ENCODE measurements around the gene ZNF853.
"Not testable (repeated sequence)": the region's sequence is repeated elsewhere in the genome, so short reads cannot be mapped to it uniquely, and the experiment has no call there.

The ZNF853 gene

GRCh38 chr7:6577369-6578113, 37.9 kb upstream of the ZNF853 start, which contains the start of gene ZDHHC4:
TSS of gene ZDHHC4 (plus strand) at chr7:6577454. CDS start at chr7:6580562, 3,108 bp downstream.
- TF ChIP-seq CTCF (conservative IDR thresholded peaks at IDR 0.05), result no peak
- H3K27ac ChIP-seq, result peak within 1 kb of the TSS; percentile 74

DNA sequence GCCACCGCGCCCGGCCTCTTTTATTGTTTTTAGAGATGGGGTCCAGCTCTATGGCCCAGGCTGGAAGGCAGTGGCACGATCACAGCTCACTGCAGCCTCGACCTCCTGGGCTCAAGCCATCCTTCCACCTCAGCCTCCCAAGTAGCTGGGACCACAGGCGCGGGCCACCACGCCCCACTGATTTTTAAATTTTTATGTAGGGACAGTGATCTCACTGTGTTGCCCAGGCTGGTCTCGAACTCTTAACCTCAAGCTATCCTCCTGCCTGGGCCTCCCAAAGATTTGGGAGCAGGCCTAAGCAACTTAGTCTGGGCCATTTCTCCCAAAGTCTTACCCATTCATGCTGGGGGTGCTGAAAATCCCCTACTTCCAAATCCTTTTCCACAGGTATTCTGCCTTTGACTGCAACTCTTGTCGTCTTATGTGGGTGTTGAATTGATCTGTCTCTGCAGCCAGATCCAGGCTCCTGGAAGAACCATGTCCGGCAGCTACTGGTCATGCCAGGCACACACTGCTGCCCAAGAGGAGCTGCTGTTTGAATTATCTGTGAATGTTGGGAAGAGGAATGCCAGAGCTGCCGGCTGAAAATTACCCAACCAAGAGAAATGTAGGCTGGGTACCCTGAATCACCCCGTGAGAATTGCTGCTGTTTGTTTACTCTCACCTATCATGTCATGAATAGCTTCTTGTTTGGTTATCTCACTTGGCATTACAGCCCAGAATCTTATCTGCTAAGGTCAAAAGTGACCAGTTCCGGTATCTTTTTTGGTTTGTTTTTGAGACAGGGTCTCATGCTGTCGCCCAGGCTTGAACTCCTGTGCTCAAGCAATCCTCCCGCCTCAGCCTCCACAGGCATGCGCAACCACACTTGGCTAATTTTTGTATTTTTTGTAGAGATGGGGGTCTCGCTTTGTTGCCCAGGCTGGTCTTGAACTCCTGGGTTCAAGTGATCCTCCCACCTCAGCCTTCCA, 37.0 kb upstream of the ZNF853 start:
- no peak for TF ChIP-seq CTCF (conservative IDR thresholded peaks at IDR 0.05)
- peak overlapping the region; percentile 74 for H3K27ac ChIP-seq

- H3K27ac ChIP-seq, result no peak overlapping the region
- TF ChIP-seq CTCF (conservative IDR thresholded peaks at IDR 0.05), result no peak
Measured at GRCh38 chr7:6579446-6579845, 36.0 kb upstream of the ZNF853 start.

GRCh38 chr7:6585746-6586432, 29.5 kb upstream of the ZNF853 start:
- not testable (repeated sequence) for H3K27ac ChIP-seq

GRCh38 chr7:6588566-6588965, 26.8 kb upstream of the ZNF853 start:
- no peak for TF ChIP-seq CTCF (conservative IDR thresholded peaks at IDR 0.05)
- H3K27ac ChIP-seq, result peak overlapping the region; percentile 86

GRCh38 chr7:6589151-6589828, 26.1 kb upstream of the ZNF853 start:
- TF ChIP-seq CTCF (conservative IDR thresholded peaks at IDR 0.05), result no peak
- H3K27ac ChIP-seq, result peak overlapping the region; percentile 86

DNA sequence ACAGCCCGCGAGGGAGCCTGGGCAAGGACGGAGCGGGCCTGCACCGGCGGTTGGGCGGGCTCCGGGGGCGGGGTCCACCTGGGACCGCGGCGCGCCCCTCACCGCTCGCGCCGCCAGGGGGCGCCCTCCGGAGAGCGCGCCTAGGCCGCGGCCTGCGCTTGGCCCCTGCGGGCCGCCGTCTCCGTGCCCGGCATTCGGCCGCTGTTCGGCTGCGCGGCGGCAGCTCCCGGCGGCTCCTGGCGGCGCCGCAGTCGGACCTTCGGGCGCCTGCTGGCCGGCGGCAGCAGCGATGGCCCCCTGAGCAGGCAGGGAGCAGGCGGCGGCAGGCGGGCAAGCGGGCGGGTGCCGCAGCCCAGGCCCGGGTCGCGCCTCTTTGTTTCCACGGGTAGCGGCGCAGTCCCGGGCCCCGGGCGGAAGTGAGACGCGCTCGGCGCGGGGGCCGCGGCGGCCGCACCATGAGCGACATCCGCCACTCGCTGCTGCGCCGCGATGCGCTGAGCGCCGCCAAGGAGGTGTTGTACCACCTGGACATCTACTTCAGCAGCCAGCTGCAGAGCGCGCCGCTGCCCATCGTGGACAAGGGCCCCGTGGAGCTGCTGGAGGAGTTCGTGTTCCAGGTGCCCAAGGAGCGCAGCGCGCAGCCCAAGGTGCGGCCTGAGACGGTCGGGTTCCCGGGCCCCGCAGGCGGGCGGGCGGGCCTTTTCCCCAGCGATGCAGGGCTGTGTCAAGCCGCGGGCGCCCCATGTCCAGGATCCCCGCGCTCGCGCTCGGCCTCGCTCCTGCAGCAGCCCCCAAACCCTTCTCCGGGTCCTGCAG, 25.4 kb upstream of the ZNF853 start, which contains the start of gene INTS15:
Gene INTS15, plus strand, starts transcription at position 193 of the 816 bp plus-strand sequence. Its CDS starts 263 bp downstream, at position 456.
- peak within 1 kb of the TSS; percentile 86 for H3K27ac ChIP-seq
- TF ChIP-seq CTCF (conservative IDR thresholded peaks at IDR 0.05), result peak; percentile 95
